G401 (cell line): ENCODE data around the gene RFPL2. TPM values are rescaled to one million over a fixed set of nuclear protein-coding genes. Genes with fewer than 3 reads are reported as not detected.

Source experiments
- total RNA-seq: library from RNA; depleted of rRNA; stranded (reverse); fragments of >200 nt; shearing (Covaris generic); gene quantifications from 2 replicates; pipeline ENCODE4 v1.2.3, GENCODE V29; 2014; rRNA removed

RFPL2 gene
- total RNA-seq, 1 experiment from 2014 or later: 0.85 TPM

Other genes with a start within 250 kb of the RFPL2 start
- gene SLC5A1, start 161.8 kb downstream of the RFPL2 start, total RNA-seq: not detected in 2 replicates
- not detected in 2 replicates for gene C22orf42, start 45.8 kb downstream of the RFPL2 start, total RNA-seq
- not detected in 2 replicates for gene SLC5A4, start 50.3 kb upstream of the RFPL2 start, total RNA-seq
- not detected in 2 replicates for gene RFPL3, start 152.8 kb upstream of the RFPL2 start, total RNA-seq
- 181 and 217 TPM in 2 replicates for gene RTCB, start 207.2 kb upstream of the RFPL2 start, total RNA-seq